Loucy (cell line): ENCODE results near the gene MAML3.

Experiments
- EZH2phosphoT487 ChIP-seq: fragments of 200-600 bp; IDR thresholded peaks from 2 replicates; pipeline ENCODE4 v1.6.1; 2018; ENCODE audit warnings: antibody characterized with exemption, mild to moderate bottlenecking, moderate library complexity, borderline replicate concordance
- TF ChIP-seq, protein P1 (sequence below): fragments of 200-600 bp; sonication (generic); conservative IDR thresholded peaks from 2 replicates; pipeline ENCODE4 v1.5.1; 2014; ENCODE audit warnings: mild to moderate bottlenecking, antibody characterized with exemption, low read length

DNA sequence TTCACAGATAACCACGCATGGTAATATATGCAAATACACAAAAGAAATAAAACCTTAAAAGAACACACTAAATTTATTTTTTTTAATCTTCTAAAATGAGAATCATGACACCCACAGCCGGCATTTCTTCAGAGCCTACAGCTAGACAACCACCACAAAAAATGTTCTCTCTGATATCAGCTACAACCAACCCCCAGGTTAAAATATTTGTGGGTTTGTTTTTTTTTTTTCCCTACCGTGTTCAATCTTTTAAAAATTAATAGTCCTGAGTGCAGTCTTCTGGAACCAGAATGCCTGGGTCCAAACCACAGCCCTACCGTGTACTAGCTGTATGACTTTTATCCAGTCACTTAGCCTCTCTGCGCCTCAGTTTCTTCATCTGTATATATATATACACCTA lies 36.0 kb downstream of the MAML3 start:
- TF ChIP-seq, protein P1, sequence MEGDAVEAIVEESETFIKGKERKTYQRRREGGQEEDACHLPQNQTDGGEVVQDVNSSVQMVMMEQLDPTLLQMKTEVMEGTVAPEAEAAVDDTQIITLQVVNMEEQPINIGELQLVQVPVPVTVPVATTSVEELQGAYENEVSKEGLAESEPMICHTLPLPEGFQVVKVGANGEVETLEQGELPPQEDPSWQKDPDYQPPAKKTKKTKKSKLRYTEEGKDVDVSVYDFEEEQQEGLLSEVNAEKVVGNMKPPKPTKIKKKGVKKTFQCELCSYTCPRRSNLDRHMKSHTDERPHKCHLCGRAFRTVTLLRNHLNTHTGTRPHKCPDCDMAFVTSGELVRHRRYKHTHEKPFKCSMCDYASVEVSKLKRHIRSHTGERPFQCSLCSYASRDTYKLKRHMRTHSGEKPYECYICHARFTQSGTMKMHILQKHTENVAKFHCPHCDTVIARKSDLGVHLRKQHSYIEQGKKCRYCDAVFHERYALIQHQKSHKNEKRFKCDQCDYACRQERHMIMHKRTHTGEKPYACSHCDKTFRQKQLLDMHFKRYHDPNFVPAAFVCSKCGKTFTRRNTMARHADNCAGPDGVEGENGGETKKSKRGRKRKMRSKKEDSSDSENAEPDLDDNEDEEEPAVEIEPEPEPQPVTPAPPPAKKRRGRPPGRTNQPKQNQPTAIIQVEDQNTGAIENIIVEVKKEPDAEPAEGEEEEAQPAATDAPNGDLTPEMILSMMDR = no peak
- no peak for TF ChIP-seq EZH2phosphoT487
